ENCODE data around the gene FFAR2.

FFAR2 gene

DNA sequence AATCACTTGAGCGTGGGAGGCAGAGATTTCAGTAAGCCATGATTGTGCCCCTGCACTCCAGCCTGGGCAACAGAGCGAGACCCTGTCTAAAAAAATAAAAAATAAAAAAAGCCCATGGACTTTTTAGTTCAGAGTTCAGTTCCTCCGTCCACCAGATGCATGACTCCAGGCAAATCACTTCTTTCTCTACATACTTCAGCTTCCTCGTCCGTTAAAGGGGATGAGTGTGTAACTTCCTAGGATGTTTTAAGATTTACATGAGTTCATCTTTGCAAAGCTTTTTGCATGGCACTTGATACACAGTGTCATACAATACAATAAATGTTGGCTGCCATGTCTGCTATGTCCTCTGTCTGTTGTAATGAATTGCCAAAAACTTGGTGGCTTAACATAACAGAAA is 10.0 kb upstream of the FFAR2 start:
- in situ Hi-C loops (cut with HindIII; ENCODE audit: low sequenced_read_pairs): no loop called here
- DNase-seq (ENCODE audit: low read depth): no peak
- H3K4me3 ChIP-seq (ENCODE audit: low read depth, low read length): no peak overlapping the region
- TF ChIP-seq, protein P1, sequence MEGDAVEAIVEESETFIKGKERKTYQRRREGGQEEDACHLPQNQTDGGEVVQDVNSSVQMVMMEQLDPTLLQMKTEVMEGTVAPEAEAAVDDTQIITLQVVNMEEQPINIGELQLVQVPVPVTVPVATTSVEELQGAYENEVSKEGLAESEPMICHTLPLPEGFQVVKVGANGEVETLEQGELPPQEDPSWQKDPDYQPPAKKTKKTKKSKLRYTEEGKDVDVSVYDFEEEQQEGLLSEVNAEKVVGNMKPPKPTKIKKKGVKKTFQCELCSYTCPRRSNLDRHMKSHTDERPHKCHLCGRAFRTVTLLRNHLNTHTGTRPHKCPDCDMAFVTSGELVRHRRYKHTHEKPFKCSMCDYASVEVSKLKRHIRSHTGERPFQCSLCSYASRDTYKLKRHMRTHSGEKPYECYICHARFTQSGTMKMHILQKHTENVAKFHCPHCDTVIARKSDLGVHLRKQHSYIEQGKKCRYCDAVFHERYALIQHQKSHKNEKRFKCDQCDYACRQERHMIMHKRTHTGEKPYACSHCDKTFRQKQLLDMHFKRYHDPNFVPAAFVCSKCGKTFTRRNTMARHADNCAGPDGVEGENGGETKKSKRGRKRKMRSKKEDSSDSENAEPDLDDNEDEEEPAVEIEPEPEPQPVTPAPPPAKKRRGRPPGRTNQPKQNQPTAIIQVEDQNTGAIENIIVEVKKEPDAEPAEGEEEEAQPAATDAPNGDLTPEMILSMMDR (IDR thresholded peaks at IDR 0.05; ENCODE audit: low read depth, low read length, missing control alignments): no peak

DNA sequence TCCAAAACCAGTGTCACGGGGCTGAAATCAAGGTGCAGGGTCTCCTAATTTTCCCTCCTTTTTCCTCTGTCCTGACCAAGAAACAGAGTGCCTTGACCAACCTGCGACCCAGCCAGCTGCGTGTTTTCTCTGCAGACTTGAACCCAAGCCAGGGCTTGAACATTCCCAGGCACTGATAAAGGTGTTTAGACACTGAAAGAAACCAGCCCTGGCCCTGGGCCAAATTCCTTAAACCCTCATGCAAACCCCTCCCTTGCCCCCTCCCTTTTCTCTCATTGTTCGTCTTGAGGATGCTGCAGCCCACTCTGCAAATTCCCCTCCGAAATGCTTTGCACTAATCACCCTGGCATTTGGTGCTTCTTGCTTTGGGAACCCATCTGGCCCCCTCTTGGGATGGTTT is 9.5 kb upstream of the FFAR2 start:
- no peak overlapping the region for H3K4me3 ChIP-seq (ENCODE audit: low read depth, low read length)
- in situ Hi-C loops (cut with HindIII; ENCODE audit: low sequenced_read_pairs): no loop called here
- TF ChIP-seq, protein P1 (IDR thresholded peaks at IDR 0.05; ENCODE audit: low read depth, low read length, missing control alignments): no peak
- no peak for DNase-seq (ENCODE audit: low read depth)

DNA sequence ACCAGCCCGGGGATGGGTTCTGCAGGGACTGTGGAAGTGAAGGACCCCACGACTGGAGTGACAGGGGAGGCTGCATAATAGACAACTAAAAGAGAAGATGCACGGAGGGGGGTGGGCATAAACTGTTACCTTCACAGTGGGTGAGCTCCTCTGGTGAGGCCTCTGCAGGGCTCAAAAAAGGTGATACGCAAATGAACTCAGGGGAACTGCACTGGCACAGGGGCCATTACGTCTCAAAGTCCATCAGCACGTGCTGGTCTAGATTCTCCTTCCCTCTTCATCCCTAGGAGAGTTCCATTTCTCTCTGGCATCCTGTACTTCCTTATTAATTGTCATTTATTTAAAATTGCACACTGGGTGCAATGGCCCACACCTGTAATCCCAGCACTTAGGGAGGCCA is 8.1 kb upstream of the FFAR2 start:
- in situ Hi-C loops (cut with HindIII; ENCODE audit: low sequenced_read_pairs): no loop called here
- no peak for DNase-seq (ENCODE audit: low read depth)

DNA sequence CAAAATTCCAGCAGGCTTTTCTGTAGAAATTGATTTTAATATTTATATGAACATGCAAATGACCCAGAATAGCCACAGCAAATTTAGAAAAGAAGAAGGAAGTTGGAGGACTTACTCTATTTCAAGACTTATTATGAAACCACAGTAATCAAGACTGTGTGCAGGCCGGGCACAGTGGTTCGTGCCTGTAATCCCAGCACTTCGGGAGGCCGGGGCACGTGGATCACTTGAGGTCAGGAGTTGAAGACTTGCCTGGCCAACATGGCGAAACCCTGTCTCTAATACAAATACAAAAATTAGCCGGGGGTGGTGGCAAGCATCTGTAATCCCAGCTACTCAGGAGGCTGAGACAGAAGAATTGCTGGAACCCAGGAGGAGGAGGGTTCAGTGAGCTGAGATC is 6.0 kb upstream of the FFAR2 start:
- in situ Hi-C loops (cut with HindIII; ENCODE audit: low sequenced_read_pairs): no loop called here
- no peak overlapping the region for H3K4me3 ChIP-seq (ENCODE audit: low read depth, low read length)
- TF ChIP-seq, protein P1 (IDR thresholded peaks at IDR 0.05; ENCODE audit: low read depth, low read length, missing control alignments): no peak
- no peak for DNase-seq (ENCODE audit: low read depth)

More for the DNA sequence above, 8.1 kb upstream of the FFAR2 start:
- TF ChIP-seq, protein P1 (IDR thresholded peaks at IDR 0.05; ENCODE audit: low read depth, low read length, missing control alignments): no peak
- no peak overlapping the region for H3K4me3 ChIP-seq (ENCODE audit: low read depth, low read length)

DNA sequence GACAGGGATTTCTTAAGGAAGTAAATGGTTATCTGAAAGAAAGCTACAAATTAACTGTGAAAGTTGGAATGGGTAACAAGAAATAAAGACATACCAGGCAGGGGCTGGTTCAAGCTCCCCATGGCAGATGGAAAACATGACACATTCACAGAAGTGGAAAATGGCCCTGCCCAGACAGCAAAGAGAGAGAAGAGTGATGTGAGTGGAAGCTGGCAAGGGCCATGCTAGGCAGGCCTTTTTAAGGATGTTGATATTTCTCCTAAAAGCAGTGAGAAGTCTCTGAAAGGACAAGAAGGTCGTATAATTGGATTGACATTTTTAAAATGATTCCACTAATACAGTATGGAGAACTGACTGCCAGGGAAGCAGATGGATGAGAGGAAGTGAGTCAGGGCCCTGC is 3.3 kb upstream of the FFAR2 start:
- TF ChIP-seq, protein P1 (IDR thresholded peaks at IDR 0.05; ENCODE audit: low read depth, low read length, missing control alignments): no peak
- in situ Hi-C loops (cut with HindIII; ENCODE audit: low sequenced_read_pairs): no loop called here
- no peak for DNase-seq (ENCODE audit: low read depth)
- no peak overlapping the region for H3K4me3 ChIP-seq (ENCODE audit: low read depth, low read length)

DNA sequence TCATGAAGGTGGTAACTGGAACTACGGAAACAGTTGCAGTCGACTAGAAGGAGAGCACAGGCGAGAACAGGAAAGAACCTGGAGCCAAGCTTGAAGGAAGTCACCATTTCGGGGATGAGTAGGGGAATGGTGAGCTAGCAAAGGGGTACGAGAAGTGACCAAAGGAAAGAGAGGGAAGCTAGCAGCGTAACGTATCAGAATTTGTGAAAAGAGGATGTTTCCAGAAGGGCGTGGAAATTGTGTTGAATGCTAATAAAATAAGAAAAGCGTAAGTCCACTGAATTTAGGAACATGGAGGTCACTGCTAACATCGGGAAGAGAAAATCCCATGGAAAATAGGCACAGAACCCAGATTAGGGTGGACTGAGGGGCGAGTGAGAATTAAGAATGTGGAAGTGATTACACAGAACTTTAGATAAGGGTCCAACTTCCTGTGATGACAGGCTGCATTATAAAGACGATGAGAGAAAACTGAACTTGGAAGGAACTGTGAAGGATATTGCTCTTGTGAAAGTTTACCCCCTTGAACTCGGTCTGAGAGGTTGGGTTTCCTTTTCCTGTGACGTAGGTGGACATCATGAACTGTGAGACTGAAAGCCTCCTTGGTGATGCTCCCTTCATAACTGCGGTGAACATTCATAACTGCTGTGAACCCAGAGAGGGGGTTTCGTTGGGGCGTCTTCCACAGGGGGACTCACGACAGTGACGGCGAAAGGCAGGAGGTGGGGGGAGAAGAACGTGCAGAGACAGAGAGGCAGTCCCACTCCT is 2.0 kb upstream of the FFAR2 start:
- in situ Hi-C loops (cut with HindIII; ENCODE audit: low sequenced_read_pairs): no loop called here
- no peak overlapping the region for H3K4me3 ChIP-seq (ENCODE audit: low read depth, low read length)
- TF ChIP-seq, protein P1 (IDR thresholded peaks at IDR 0.05; ENCODE audit: low read depth, low read length, missing control alignments): no peak
- DNase-seq (ENCODE audit: low read depth): no peak

All from astrocyte of the cerebellum (primary cell).